ENCODE results near the gene CHRNA3. TPM values are rescaled to one million over a fixed set of nuclear protein-coding genes. Genes with fewer than 3 reads are reported as not detected.
A peak's percentile ranks its signal among the peaks of the same experiment; 100 is the strongest.

CHRNA3 gene
- 1 to 10 TPM in 3 of 4 donors, under 1 TPM in 1; 0.86 to 1.5 (median 1.2) TPM for polyA plus RNA-seq (ENCODE audit: insufficient read length in 4 of 4)

GRCh38 chr15:78620527-78621421 is at the start of gene CHRNA3:
Gene CHRNA3 (minus strand): TSS chr15:78620996. CDS start chr15:78620794, 202 bp downstream.
- no peak for DNase-seq (ENCODE audit: low read depth in 4 of 4, low spot score in 2 of 4)

- no peak for DNase-seq (ENCODE audit: low read depth in 4 of 4, low spot score in 2 of 4)
These were observed 48.2 kb upstream of the CHRNA3 start for GRCh38 chr15:78668987-78669386.

GRCh38 chr15:78667578-78668236 is 46.9 kb upstream of the CHRNA3 start:
- DNase-seq (ENCODE audit: low read depth in 4 of 4, low spot score in 2 of 4): no peak

DNA sequence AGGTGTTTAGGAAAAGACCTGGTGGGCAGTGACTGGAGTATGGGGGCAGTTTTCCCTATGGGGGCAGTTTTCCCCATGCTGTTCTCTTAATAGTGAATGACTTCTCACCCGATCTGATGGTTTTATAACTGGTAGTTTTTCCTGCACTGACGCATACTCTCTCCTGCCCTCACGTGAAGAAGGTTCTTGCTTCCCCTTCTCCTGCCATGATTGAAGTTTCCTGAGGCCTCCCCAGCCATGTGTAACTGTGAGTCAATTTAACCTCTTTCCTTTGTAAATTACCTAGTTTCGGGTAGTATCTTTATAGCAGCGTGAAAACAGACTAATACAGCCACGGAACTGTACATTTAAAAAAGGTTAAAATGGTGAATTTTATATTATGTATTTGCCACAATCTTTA is 45.2 kb upstream of the CHRNA3 start:
- no peak for DNase-seq (ENCODE audit: low read depth in 4 of 4, low spot score in 2 of 4)

DNA sequence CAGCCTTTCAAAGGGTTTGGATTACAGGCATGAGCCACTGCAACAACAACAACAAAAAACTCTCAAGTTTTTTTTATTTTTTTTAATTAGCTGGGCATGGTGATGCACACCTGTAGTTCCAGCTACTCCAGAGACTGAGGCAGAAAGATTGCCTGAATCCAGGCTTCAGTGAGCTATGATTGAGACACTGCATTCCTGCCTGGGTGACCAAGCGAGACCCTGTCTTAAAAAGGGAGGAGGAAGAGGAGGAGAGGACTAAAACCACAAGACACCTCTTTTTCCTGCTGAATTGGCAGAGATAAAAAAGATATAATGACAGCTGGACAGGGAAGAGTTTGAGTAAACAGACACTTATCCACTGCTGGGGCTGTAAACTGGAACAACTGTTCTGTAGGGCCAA is 42.9 kb upstream of the CHRNA3 start:
- no peak for DNase-seq (ENCODE audit: low read depth in 4 of 4, low spot score in 2 of 4)

- DNase-seq (ENCODE audit: low read depth in 4 of 4, low spot score in 2 of 4): no peak
These were observed 41.2 kb upstream of the CHRNA3 start for GRCh38 chr15:78662028-78662427.

- DNase-seq (ENCODE audit: low read depth in 4 of 4, low spot score in 2 of 4): no peak
These were observed 40.2 kb upstream of the CHRNA3 start for GRCh38 chr15:78661001-78661400.

DNA sequence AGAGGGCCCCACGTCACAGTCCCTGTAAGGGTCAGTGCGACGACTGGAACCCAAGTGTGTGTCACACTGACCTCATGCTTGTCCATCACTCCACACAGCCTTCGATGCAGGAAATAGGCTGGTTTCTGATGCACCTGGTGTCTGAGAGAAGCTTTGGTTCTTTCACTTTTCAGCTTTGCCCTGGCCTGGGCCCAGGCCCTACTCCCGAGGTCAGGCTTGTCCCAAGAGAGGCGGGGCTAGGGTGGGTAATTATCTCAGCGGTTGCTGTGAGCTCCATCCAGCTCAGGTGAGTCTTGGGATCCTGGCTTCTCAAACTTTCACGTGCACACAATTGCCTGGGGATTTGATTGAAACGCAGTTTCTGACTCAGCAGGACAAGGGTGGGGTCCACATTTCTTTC is 39.8 kb upstream of the CHRNA3 start:
- no peak for DNase-seq (ENCODE audit: low read depth in 4 of 4, low spot score in 2 of 4)

- DNase-seq (ENCODE audit: low read depth in 4 of 4, low spot score in 2 of 4): no peak
These were observed 38.0 kb upstream of the CHRNA3 start for GRCh38 chr15:78658823-78659222.

DNA sequence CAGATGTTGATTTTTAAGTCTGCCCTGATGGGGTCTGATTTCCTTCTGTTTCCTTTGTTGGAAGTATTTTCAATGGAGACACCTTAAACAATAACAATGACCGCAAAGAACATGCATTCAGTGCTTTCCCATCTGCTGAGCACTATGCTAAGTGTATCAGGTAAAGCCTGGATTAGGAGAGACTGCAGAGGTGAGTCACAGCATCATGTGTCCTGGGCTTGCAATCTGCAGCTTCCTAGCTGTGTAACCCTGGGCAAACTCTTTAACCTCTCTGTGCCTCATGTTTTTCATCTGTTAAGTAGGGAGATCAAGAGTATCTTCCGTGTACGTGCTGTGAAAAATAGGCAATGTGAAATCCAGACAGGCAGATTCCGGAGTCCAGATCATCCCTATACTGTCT is 33.5 kb upstream of the CHRNA3 start:
- DNase-seq (ENCODE audit: low read depth in 4 of 4, low spot score in 2 of 4): no peak

DNA sequence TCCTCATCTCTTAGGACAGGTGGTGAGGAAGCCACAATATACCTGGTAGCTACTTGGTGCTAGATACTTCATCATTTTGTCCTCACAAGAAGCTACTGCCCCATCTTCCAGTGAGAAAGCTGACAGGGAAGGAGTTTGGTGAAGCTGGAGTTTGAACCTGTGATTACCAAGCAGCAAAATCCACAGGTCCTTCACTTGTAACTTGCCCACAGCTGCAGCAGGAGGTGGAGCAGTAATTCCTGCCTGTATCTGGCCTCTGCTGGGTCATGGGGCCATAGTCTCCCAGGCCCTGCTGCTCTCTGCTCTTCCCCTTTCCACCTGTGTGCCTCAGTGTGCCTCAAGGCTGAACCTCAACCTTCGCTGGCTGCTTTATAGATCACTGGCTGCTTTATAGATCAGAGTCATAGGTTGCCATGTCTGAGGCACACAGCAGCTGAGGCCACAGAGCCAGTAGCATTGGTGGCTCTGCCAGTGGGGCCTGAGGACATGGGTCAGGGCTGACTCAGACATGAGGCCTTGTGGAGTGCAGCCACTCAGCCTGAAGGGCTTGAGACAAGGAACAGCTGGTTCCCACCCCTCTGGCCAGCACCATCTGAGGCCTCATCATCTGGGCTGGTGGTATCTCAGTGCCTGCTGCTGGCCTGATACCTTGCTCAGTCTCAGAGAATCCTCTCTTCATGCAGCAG is 31.3 kb upstream of the CHRNA3 start:
- no peak for DNase-seq (ENCODE audit: low read depth in 4 of 4, low spot score in 2 of 4)

GRCh38 chr15:78651007-78651406 is 30.2 kb upstream of the CHRNA3 start:
- no peak for DNase-seq (ENCODE audit: low read depth in 4 of 4, low spot score in 2 of 4)

GRCh38 chr15:78650022-78650421 is 29.2 kb upstream of the CHRNA3 start:
- no peak for DNase-seq (ENCODE audit: low read depth in 4 of 4, low spot score in 2 of 4)

GRCh38 chr15:78645009-78645408 is 24.2 kb upstream of the CHRNA3 start:
- DNase-seq (ENCODE audit: low read depth in 4 of 4, low spot score in 2 of 4): no peak

DNA sequence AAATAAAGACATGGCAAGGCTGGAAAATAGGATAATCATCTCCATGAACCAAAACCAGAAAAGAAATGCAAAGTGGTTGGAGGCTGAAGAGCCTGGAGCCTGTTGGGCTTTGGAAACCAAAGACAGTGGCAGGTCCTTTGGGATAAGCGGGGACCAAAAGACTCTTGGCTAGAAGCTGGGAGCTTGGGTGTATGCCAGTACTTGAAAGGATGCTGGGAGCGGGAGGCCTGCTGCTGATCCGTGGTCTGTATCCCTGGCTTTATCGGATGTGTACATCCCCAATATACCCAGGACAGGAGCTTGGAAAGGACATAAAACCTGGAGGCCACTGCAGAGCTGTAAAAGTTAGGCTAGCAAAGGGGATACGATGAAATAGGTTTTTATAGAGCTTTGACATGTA is 21.5 kb upstream of the CHRNA3 start:
- no peak for DNase-seq (ENCODE audit: low read depth in 4 of 4, low spot score in 2 of 4)

- DNase-seq (ENCODE audit: low read depth in 4 of 4, low spot score in 2 of 4): no peak
These were observed 21.0 kb upstream of the CHRNA3 start for GRCh38 chr15:78641749-78642275.

GRCh38 chr15:78641102-78641748 is 20.4 kb upstream of the CHRNA3 start, which contains the start of gene CHRNB4:
Gene CHRNB4 (minus strand): TSS chr15:78641210. CDS start chr15:78641133, 77 bp downstream.
- peak in 1 of 4 donors; percentile 48 for DNase-seq (ENCODE audit: low read depth in 4 of 4, low spot score in 2 of 4)

- DNase-seq (ENCODE audit: low read depth in 4 of 4, low spot score in 2 of 4): no peak
These were observed 19.8 kb upstream of the CHRNA3 start for GRCh38 chr15:78640527-78641101.

DNA sequence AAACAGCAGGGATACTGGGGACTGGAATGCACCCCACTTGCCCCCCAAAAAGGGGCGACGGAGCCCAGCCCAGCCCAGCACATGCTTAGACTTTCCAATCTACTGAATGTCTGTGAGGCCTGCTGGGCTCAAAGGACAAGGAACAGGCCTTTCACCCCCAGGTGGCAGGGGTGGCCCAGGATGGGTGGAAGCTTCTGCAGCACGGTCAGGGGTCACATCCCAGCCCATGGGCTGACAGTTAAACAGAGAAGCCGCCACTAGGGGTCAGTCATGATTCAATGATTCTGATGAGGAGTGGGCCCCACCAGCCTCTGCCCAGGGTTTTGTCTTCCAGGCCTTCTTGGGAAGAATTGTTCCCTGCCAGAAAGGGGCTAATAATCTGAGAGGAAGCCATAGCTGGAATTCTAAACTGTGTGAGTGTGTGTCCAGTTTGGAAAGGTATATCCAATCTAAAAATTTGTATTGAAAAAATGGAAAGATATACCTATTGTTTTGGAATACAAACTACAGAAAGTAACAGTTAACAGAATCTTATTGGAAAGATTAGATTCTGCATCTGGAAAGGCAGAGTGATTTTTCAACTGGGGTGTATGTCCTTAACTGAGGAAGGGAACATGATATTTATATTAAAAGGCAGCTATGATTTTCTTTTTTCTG is 18.0 kb upstream of the CHRNA3 start:
- DNase-seq (ENCODE audit: low read depth in 4 of 4, low spot score in 2 of 4): peak in 1 of 4 donors; percentile 79

Measured in left renal cortex interstitium (tissue), 4 donors.